HG03354 (cell line): ENCODE measurements around the gene CIB4.

ENCODE experiments used
- ATAC-seq: cut with Tn5 transposase; IDR thresholded peaks from one replicate; pipeline ENCODE4 v1.9.1; 2021; ENCODE audit warnings: mild to moderate bottlenecking; ENCODE audit not compliant: unreplicated experiment, poor library complexity, severe bottlenecking

Gene CIB4

DNA sequence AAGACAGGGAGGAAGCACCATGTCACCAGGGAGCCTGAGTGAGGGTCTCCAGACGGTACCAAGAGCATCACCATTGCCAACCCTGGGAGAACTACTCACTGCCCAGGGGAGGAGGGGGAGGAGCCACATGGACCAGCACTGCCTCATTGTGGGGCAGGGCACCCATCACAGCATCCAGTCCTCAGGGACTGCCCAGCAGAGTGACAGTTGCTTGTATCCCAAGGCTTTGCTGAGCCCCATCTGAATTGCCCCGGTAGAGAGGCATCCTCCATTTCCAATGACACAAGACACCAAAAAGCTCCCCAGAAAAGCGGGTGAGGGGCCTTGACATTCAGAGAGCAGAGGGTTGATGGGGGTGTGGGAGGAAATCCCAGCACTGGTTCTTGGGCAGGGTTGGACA, 6.8 kb upstream of the CIB4 start:
- ATAC-seq = no peak

DNA sequence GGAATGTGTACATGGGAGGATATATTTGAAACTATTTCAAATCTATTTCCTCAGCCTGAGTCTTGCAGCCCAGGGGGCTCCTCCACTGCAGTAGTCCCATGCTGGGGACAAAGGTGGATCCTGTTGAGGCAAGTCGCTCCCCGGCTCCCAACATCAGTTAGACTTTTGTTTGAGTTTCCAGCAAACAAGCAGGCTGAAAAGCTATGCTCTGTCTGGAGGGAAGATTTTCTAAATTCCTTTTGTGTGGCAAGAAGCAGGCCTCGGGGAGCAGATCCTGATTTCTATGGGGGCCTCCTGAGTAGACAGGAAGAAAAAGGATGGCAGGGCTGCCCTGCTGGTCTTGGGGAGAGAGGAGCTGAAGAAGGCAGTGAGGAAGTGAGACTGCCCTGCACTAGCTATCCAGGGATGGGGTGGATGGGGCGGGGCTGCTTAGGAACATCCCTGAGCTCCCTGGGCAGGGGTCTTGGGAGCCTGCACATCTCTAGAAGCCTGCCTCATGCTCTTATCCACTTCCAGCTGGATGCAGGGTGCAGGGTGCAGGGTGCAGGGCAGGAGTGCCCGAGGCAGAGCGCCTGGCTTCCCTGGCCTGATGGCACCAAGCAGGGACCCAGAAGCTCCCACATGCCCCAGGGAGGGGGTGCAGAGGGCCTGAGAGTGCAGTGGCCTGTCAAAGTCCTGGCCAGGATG, 6.0 kb upstream of the CIB4 start:
- ATAC-seq = no peak

DNA sequence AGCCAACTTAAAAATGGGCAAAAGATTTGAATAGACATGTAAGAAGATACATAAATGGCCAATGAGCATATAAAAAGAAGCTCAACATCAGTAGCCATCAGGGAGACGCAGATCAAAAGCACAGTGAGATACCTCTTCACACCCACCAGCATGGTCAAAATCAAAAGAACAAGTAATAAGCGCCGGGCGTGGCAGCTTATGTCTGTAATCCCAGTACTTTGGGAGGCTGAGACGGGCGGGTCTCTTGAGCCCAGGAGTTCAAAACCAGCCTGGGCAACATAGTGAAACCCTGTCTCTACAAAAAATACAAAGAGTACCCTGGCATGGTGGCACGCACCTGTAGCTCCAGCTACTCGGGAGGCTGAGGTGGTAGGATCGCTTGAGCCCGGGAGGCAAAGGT, 4.6 kb upstream of the CIB4 start:
- ATAC-seq = no peak

DNA sequence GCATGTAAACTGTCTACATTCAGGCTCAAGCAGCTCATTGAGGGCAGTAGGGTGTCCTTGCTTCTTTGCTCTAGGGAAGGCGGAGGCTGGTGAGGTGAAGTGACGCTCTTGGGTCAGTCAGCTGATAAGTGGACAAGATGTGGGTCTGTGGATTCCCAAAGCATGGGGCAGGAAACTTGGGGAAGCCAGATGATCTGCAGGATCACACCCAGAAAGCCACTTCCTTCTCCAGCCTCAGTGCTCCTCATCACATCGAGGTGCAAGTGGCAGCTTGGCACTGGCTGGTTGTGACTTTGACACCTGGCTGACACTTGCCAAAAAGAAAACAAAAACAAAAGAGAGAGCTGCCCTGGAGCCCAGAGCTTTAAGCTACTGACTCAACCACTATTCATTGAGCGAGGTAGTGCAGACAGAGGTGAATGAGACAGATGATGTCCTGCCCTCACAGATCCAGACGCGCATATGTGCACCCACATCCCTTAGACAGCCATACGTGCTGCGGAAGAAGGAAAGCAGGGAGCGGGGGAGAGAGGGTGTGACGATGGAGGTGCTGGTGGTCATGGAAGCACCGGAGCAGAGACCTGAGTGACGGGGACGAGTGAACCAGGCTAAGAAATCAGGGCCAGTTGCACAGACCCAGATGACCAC, 3.1 kb upstream of the CIB4 start:
- ATAC-seq = no peak

DNA sequence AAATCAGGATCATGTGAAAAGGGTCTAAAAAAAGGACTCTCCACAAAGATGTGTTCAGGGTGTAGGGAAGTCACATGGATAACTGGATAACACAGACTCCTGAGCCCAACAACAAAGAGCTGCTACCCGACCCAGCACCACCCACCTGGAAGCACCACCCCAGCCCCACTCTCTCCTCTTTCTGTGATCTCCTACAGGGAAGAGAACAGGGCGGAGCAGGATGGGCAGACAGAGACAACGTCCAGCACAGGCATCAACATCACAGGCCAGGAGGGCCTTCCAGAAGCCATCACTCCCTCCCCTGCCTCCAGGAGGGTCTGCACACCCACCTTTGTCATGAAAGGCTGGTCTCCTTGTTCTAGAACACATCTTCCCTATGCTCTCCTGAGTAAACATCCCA, 1.3 kb upstream of the CIB4 start:
- no peak for ATAC-seq

DNA sequence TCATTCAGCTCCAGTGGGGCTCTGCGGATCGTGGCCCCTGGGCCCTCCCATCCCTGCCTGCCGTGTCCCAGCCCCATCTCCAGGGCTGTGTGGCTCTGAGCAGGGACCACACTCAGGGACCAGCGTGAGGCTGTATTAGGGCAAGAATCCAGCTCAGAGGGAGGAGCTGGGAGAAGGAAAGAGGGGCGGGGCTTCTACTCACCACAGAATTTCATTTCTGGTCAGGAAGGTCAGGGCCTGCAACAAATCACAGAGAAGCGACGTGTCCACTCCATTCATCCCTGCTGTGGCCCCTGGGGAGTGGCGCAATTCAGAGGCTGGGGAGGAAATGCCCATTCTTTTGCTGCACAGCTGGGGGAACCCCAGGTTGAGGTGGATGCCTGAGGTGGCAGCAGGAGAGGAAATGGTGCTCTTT, 828 bp downstream of the CIB4 start:
- no peak for ATAC-seq

DNA sequence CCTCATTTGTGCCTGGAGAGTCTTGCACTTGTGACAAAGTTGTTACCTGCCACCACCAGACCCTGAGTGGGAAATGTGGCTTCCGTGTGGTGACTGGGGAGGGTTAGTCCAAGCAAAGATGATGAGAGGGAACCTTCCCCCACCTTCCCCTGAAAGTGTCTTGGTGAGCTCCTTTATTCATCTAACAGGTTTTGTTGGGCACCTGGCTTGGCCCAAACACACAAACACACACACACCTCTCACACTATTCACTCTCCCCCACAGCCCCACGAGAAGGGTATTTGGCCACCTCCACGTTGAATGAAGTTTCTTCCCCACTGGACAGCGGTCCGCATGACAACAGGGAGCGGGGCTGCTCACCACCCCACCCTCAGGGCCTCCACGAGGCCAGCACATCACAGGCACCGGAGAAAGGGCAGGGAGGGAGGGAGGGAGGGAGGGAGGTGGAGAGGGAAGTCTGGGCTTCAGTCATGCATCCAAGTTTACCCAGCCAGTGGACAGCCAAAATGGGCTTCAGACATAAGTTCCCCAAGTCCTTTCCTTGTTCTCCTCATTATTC, 1.4 kb downstream of the CIB4 start:
- no peak for ATAC-seq

DNA sequence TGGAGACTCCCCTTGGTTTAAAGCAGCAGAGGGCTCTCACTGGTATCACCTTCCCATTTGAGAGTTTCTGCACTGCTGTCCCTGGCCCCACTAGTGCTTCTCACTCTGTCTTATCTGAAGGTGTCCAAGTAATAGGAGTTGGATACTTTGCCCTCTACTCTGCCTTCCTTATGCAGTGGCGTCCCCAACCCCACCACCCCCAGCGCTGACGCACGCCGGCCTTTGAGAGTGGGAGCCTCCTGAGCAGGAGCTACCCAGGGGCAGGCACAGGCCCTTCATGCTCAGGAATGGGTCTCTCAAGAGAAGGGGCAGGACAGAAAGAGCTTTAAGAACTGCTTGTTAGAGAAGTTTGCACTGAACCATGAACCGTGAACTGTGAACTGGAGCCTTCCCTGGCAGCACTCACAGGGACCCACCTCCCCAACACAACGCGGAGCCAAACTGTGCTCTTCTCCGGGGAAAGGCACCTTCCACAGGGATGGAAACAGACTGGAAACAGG, 3.3 kb downstream of the CIB4 start:
- no peak for ATAC-seq

DNA sequence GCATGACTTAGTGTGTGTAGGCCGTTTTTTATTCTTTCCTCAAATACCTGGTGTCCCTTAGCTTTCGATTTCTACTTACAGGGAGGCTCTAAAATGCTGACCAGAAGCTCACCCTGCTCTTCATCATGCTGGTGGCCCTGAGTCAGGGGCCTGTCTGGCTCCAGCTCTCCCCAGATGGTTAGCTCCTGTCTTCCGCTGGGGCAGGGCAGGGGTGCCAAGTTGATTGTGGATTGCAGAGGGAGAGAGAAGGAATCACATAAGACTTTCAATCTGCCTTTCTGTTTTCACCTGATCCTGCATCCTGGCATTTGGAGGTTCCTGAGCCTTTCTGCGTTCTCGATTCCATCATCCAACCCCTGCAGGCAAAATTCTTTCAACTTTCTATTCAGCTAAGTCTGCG, 4.2 kb downstream of the CIB4 start:
- no peak for ATAC-seq

DNA sequence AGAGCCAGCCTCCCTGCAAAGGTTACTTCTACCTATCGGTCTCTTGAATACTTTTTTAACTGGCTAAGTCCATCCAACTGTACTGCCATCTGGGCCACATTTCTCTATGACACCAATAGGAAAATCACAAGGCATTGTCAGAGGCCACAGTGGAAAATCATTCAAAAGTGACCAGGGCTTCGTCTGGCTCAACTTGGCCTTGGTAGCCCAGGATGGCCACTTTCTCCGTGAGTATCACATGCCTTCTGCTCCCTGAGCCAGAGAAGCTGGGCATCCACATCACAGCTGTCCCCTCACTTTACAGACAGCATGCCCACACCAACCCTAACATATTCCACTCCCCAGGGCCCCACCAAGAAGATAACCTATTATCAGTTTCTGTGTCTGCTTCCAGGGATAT, 5.8 kb downstream of the CIB4 start:
- ATAC-seq = no peak

DNA sequence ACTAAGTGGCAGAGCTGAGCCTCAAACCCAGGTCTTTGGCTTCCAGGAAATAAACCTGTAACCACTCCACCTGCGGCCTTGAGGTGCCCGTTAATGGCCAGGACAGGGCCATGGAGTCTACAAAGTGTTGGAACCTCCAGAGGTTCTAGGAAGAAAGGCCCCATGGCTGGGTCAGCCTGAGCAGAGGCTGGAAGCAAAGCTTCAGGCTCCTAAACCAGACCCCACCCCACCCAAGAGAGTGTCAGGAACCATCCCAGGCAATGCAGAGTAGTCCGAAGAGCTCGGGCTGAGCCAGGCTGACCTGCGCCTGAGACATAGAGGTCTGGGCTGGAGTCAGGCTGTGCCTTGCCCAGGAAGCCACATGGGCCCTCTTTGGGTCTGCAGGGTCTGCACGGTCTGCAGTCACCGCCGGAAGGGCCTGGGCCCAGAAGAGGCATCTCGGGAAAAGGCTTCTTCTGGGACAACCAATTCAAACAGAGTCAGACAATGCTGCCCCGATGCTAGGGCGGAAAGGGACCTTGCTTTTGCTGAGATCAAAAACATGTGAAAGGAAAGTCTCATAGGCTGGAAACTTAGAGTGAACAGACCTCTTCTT, 6.4 kb downstream of the CIB4 start:
- ATAC-seq = no peak

DNA sequence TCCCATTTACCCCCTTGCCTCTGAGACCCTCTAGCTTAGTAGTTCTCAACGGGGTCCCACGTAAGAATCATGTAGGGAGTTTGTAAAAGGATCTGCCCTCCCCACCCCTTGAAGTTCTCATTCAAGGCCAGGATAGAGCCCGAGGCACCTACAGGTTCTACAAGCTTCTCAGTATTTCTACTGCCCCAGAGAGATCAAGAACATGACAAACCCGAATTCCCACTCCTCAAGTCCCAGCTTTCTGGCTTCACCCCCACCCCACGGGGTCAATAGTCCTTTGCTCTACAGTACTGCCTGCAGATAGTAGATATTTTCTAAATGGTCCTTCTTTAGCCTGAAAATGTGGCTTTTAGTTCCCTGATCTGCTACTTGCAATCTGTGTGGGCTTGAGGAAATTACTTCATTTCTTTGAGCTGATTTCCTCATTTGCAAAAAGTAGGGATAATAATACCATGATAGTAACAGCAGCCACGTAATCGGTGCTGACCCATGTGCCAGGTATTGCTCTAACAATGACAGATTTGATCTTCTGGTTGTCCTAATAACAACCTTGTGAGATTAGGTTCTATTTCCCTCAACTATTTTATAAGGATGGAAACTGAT, 7.1 kb downstream of the CIB4 start:
- no peak for ATAC-seq

DNA sequence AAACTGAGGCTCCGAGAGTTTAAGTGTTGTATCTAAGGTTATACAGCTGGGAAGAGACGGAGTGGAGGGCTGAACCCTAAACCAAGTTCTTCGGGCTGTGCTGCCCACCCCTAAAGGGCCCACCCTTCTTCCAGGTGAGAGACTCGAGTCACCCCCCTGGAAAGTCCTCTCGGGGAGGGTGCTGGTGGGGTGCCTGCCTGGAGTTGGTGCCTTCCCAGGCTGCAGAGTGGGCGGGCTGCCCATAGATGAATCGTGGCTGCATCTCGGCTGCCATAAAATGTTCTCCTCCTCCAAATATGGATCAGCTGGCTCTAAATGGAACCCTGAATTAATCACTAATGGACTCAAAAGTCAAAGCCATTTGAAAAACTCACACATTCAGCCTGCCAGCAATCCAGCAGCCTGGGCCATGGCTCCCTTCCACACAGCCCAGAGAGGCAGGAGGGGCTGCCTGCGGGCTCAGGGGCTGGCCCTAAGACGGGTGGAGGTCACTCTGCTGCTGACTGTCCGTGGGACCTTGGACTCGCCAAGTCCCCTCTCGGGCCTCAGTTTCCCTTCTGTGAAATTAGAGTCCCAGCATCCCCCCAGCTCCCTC, 7.7 kb downstream of the CIB4 start:
- ATAC-seq = no peak

DNA sequence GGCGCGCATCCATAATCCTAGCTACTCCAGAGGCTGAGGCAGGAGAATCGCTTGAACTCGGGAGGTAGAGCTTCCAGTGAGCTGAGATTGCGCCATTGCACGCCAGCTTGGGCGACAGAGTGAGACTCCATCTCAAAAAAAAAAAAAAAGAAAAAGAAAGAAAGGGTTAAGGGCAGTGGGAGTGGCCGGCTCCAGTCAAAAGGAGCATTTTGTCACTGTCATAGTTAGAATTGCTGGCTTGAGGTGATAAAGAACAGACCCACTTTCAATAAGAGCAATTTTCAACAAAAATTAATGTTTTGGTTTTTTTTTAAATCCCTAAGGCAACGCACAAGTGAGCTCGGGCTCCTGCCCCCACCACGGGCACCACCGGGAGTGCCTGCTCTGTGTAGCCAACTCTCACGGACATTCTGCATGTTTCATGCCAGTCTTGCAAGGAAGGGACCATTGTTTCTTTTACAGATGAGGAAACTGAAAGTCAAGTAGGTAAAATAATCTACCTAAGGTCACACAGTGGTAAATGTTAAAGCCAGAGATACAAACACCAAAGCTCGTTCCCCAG, 8.5 kb downstream of the CIB4 start:
- ATAC-seq = no peak

DNA sequence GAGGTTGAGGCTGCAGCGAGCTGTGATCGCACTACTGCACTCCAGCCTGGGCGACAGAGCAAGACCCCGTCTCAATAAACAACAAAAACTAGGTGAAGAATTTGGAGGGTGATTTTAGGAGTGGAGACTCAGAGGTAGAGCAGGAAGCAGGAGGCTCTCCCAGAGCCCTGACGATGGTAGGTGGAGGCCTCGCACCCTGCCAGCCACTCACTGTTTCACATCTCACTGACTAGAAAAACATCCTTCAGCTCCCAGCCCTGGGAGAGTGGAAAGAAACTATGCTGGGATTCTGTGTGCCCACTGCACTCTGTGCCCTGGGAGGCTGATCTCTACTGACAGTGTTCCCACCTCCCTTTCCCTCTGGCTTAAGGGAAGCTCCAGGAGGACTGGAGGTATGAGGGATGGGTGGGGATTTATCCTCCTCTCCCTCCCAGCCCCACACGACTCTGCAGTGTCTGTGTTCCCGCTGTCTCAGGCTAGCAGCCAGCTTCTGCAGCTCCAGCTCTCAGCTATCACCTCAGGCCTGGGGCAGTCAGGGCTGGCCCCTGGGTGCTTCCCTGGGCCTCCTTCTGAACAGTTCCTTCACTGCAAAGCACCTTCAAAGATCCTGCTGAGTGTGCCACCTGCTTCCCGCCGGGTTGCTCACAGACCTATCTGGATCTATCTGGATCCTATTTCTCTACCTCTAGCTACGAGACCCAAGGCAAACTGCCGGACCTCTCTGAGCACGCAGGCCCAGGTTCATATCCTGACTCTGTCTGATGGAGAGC, 9.6 kb downstream of the CIB4 start:
- ATAC-seq = no peak

DNA sequence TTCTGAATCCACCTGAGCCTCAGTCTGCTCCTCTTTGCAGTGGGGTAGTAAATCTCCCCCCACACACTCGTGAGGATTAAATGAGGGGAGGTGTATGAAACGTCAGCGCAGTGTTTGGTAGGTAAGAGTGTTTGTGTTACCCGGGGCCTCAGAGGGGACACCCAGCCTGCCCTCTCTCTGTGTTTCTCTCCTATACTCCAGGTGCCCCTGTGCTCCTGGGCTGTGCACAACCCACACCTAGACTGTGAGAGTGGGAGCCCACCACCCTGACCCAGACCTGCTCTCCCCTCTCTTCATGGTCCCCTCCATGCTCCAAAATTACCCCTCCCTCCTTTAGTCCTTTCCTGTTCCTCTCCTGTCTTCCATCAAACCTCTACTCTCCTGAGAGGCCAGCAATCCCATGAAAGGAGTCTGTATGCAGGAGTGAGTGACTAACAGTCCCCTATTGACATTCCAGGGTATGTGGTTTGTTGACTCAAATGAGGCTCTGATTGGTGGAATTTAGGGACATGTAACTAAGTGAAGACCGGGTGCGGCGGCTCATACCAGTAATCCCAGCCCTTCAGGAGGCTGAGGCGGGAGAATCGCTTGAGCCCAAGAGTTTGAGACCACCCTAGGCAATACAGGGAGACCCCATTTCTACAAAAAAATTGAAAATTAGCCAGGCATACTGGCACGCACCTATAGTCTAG, 10.4 kb downstream of the CIB4 start:
- ATAC-seq = no peak

DNA sequence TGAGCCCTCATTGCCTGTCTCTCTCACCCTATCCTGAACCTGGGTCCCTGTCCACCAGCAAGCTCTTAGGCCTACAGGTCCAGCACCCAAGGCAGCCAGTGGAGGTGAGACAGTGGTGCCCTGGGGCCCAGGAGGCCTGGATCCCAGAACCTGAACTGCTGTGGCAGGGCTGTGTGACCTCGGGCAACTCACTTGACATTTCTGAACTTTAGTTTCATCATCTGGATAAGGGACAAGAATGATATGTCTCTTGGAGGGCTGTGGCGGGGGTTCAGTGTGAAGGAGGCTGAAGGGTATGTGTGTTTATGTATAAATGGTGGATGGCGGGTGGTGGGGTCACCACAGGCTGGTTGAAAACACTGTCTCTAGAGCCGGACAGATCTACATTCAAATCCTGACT, 10.9 kb downstream of the CIB4 start:
- ATAC-seq = no peak

DNA sequence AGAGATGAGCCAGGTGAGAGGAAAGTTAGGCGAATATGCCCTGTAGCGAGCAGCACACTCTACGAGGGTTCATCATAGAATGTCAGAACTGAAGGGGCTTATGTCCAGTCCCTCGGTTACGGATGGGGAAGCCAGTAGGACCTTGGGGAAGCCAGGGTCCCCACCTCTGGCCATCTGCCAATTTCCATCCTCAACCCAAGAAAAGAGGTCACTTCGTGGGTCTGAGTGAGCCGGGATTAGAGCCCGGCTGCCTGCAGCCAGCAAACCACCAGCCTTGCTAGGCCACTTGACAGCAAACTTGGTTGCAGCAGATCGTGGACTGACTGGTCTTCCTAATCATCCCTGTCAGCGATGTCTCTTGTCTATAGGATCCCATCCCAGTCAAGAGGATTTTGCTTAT, 11.4 kb downstream of the CIB4 start:
- ATAC-seq = no peak

DNA sequence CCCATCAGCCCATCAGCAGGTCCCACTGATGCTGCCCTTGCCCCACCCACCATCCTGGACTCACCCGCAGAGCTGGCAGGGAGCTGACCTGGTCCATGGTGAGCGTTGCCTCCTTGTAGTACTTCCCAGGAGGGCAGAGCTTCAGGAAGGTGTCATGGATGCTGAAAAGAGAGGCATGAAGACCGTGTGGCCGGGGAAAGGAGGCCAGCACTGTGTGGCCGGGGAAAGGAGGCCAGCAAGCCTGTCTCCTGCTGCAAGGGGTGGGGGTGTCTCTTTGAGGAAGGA, 11.9 kb downstream of the CIB4 start:
- ATAC-seq = no peak
